CD14-positive monocyte (primary cell): ENCODE results near the gene TMEM164. TPM values are rescaled to one million over a fixed set of nuclear protein-coding genes. Genes with fewer than 3 reads are reported as not detected.

Experiments used
- DNase-seq, 3 donors: peaks; one replicate each; pipeline ENCODE4 v3.0.0-alpha.2; 2011 to 2022
- H2AFZ ChIP-seq: 2 replicates; pipeline ENCODE4 v1.6.0; 2012; ENCODE audit warnings: mild to moderate bottlenecking, low read depth, low read length, inconsistent platforms; ENCODE audit not compliant: insufficient read depth, poor library complexity, severe bottlenecking
- H3K27ac ChIP-seq, 2 donors: 1 replicate in 1 of 2; 2 replicates in 1 of 2; pipeline ENCODE4 v1.5.1; 2012 to 2013; ENCODE audit warnings: low read length in 2 of 2, control low read depth in 1 of 2, inconsistent platforms in 1 of 2, low read depth in 1 of 2, mild to moderate bottlenecking in 1 of 2
- H3K27me3 ChIP-seq, 2 donors: one replicate each; pipeline versions ENCODE4 v1.6.0 to v1.6.1; 2011 to 2013; ENCODE audit warnings: low read length in 2 of 2; ENCODE audit not compliant: control insufficient read depth in 2 of 2, insufficient read depth in 2 of 2
- H3K36me3 ChIP-seq, 2 donors: replicated peaks in 1 of 2; 1 replicate in 1 of 2; 2 replicates in 1 of 2; pipeline versions ENCODE4 v1.5.1 to v1.6.1; 2012 to 2013; ENCODE audit warnings: low read length in 2 of 2, control low read depth in 1 of 2, inconsistent platforms in 1 of 2, mild to moderate bottlenecking in 1 of 2; ENCODE audit not compliant: insufficient read depth in 2 of 2, control insufficient read depth in 1 of 2
- H3K4me1 ChIP-seq, 2 donors: 1 replicate in 1 of 2; 2 replicates in 1 of 2; pipeline versions ENCODE4 v1.5.1 to v1.6.1; 2012 to 2013; ENCODE audit warnings: low read length in 2 of 2, control low read depth in 1 of 2, inconsistent platforms in 1 of 2, mild to moderate bottlenecking in 1 of 2, moderate library complexity in 1 of 2; ENCODE audit not compliant: insufficient read depth in 2 of 2, control insufficient read depth in 1 of 2
- H3K4me2 ChIP-seq: replicated peaks from 2 replicates; pipeline ENCODE3; 2012; ENCODE audit warnings: low read length, moderate library complexity, mild to moderate bottlenecking; ENCODE audit not compliant: poor library complexity, severe bottlenecking; ENCODE audit errors: extremely low read depth
- H3K4me3 ChIP-seq, 3 experiments: fragments of 200-600 bp in 1 of 3; sonication (generic) in 1 of 3; replicated peaks in 1 of 3; 1 replicate in 2 of 3; 2 replicates in 1 of 3; pipeline ENCODE4 v1.5.1; 2011 to 2013; ENCODE audit warnings: low read length in 3 of 3, mild to moderate bottlenecking in 3 of 3, control low read depth in 2 of 3, low read depth in 2 of 3, inconsistent platforms in 1 of 3, moderate library complexity in 1 of 3
- H3K79me2 ChIP-seq: 2 replicates; pipeline ENCODE4 v1.6.0; 2012; ENCODE audit warnings: mild to moderate bottlenecking, control low read depth, inconsistent platforms, low read length, moderate library complexity; ENCODE audit not compliant: insufficient read depth
- H3K9ac ChIP-seq: 2 replicates; pipeline ENCODE4 v1.6.0; 2017; ENCODE audit warnings: low read length, mild to moderate bottlenecking; ENCODE audit not compliant: insufficient read depth, poor library complexity, severe bottlenecking
- H3K9me3 ChIP-seq, 2 donors: replicated peaks in 1 of 2; 1 replicate in 1 of 2; 2 replicates in 1 of 2; pipeline versions ENCODE4 v1.5.1 to v1.6.1; 2012 to 2013; ENCODE audit warnings: low read length in 2 of 2, control low read depth in 1 of 2; ENCODE audit not compliant: control insufficient read depth in 1 of 2, insufficient read depth in 1 of 2
- H4K20me1 ChIP-seq: 2 replicates; pipeline ENCODE4 v1.6.0; 2012; ENCODE audit warnings: mild to moderate bottlenecking, low read length, control low read depth, moderate library complexity; ENCODE audit not compliant: insufficient read depth
- H3K27ac Mint-ChIP-seq, 7 donors: one replicate each; pipeline ENCODE4 v1.8.0; 2020; ENCODE audit warnings: mild to moderate bottlenecking in 7 of 7, mixed read lengths in 7 of 7, moderate library complexity in 6 of 7, inconsistent platforms in 2 of 7
- H3K27me3 Mint-ChIP-seq, 3 donors: one replicate each; pipeline ENCODE4 v1.8.0; 2021 to 2022; ENCODE audit warnings: low read depth in 3 of 3, mild to moderate bottlenecking in 3 of 3, mixed read lengths in 3 of 3, moderate library complexity in 3 of 3, inconsistent platforms in 1 of 3
- H3K36me3 Mint-ChIP-seq, 2 donors: one replicate each; pipeline ENCODE4 v1.8.0; 2020; ENCODE audit warnings: mixed read lengths in 2 of 2, inconsistent platforms in 1 of 2, mild to moderate bottlenecking in 1 of 2
- H3K4me1 Mint-ChIP-seq: one replicate; pipeline ENCODE4 v1.8.0; 2020; ENCODE audit warnings: mild to moderate bottlenecking, mixed read lengths
- H3K4me3 Mint-ChIP-seq, 2 donors: one replicate each; pipeline ENCODE4 v1.8.0; 2020; ENCODE audit warnings: mild to moderate bottlenecking in 2 of 2, mixed read lengths in 2 of 2, moderate library complexity in 1 of 2
- H3K9me3 Mint-ChIP-seq, 7 donors: one replicate each; pipeline ENCODE4 v1.8.0; 2020 to 2022; ENCODE audit warnings: mixed read lengths in 7 of 7, mild to moderate bottlenecking in 6 of 7, moderate library complexity in 6 of 7, inconsistent platforms in 2 of 7
- WGBS: methylation state at CpG from one replicate; pipeline ENCODE4 v1.1.5; 2013; ENCODE audit warnings: missing lambda C conversion rate; ENCODE audit not compliant: insufficient coverage; 5-methylcytosine and 5-hydroxymethylcytosine counted together
- intact Hi-C, 2 donors: fragments of 100-400 bp; cut with micrococcal nuclease; formaldehyde crosslinking; loops; one replicate each; pipeline versions ENCODE4 v1.15.0 to v1.15.1; 2023
- polyA plus RNA-seq, 3 donors: library from polyadenylated mRNA; depleted of rRNA in 1 of 3; unstranded in 2 of 3; stranded (reverse) in 1 of 3; fragments of 300-500 nt in 2 of 3; fragments of >200 nt in 1 of 3; fragmentation: Illumina TruSeq in 2 of 3; gene quantifications; 1 replicate in 2 of 3; 2 replicates in 1 of 3; pipeline ENCODE4 v1.2.3, GENCODE V29; 2012 to 2021
- TF ChIP-seq, protein P1 (sequence below): fragments of 200-600 bp; IDR thresholded peaks from one replicate; pipeline ENCODE4 v1.8.0; 2022; ENCODE audit warnings: antibody characterized with exemption, mild to moderate bottlenecking

The TMEM164 gene
- polyA plus RNA-seq, 3 donors = 5.3 to 39.5 (median 7.3) TPM

DNA sequence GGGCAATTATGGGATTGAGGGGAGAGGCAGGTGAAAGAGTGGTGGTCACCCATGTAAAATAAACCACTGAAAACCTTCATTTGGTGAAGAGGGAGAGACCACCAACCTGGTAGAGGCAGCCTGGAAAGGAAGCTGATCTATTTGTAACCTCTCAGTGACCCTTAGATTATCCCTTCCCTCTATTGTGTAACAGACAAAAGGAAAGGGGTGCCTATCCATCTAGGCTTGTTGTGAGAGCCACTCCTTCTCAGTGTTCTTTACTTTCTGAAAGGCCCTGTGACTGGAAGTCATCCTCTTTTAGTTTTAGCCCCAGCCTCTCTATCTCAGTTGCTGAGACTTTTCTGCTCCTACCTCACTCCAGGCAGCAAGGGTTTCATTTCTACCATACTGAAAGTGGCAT lies 142.4 kb downstream of the TMEM164 start:
- Mint-ChIP-seq H3K4me1 (peaks cover 42% of the 10 kb centered on the region), H3K9me3 (no peaks in the 10 kb centered on the region), H3K27me3 (peaks cover 0 to 5% (median 0%) of the 10 kb centered on the region in 3 donors), H3K4me3 (no peak overlapping the region), H3K27ac (peak overlapping the region in 3 of 7 donors; percentile 35 to 87 (median 74)), H3K36me3 (peaks cover 27 to 33% of the 10 kb centered on the region in 2 donors)
- Histone ChIP-seq H3K9ac (no peak overlapping the region), H3K4me1 (peaks cover 26 to 48% of the 10 kb centered on the region in 2 donors), H3K36me3 (peaks cover 11 to 28% of the 10 kb centered on the region in 2 donors), H2AFZ (no peak overlapping the region), H3K4me2 (no peak overlapping the region), H3K79me2 (peaks cover 5% of the 10 kb centered on the region), H4K20me1 (peaks cover 38% of the 10 kb centered on the region), H3K27me3 (no peaks in the 10 kb centered on the region), H3K27ac (peak overlapping the region in 1 of 2 donors; percentile 45), H3K4me3 (no peak overlapping the region), H3K9me3 (no peaks in the 10 kb centered on the region)
- intact Hi-C loops = no loop called here
- TF ChIP-seq, protein P1, sequence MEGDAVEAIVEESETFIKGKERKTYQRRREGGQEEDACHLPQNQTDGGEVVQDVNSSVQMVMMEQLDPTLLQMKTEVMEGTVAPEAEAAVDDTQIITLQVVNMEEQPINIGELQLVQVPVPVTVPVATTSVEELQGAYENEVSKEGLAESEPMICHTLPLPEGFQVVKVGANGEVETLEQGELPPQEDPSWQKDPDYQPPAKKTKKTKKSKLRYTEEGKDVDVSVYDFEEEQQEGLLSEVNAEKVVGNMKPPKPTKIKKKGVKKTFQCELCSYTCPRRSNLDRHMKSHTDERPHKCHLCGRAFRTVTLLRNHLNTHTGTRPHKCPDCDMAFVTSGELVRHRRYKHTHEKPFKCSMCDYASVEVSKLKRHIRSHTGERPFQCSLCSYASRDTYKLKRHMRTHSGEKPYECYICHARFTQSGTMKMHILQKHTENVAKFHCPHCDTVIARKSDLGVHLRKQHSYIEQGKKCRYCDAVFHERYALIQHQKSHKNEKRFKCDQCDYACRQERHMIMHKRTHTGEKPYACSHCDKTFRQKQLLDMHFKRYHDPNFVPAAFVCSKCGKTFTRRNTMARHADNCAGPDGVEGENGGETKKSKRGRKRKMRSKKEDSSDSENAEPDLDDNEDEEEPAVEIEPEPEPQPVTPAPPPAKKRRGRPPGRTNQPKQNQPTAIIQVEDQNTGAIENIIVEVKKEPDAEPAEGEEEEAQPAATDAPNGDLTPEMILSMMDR = no peak
- no peak for DNase-seq

DNA sequence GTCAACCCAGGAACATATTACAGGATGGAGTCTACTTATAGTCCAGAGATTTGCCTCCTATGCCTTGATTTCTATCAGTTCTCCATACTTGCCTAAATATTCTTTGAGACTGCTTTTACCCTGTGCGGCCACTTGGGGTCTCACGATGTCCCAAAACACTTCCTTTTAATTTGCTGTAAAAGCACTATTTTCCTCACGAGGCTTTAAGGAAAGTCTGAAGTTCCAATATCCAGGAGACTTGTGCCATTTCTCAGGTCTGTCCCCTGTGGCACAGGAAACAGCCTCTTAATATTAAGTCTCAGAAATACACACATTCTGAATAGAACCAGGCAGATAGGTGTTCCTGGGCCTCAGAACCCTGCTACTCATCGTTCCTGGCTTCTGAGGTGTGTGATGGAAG lies 142.9 kb downstream of the TMEM164 start:
- Histone ChIP-seq H4K20me1 (peaks cover 38% of the 10 kb centered on the region), H3K36me3 (peaks cover 11 to 28% of the 10 kb centered on the region in 2 donors), H3K4me3 (no peak overlapping the region), H3K27me3 (no peaks in the 10 kb centered on the region), H3K4me1 (peaks cover 26 to 45% of the 10 kb centered on the region in 2 donors), H3K9me3 (no peaks in the 10 kb centered on the region), H3K79me2 (peaks cover 5% of the 10 kb centered on the region), H3K27ac (peak overlapping the region in 1 of 2 donors; percentile 45), H2AFZ (no peak overlapping the region), H3K9ac (no peak overlapping the region), H3K4me2 (no peak overlapping the region)
- Mint-ChIP-seq H3K27ac (peak overlapping the region in 2 of 7 donors; percentile 35 to 87), H3K9me3 (no peaks in the 10 kb centered on the region), H3K4me1 (peaks cover 42% of the 10 kb centered on the region), H3K27me3 (peaks cover 0 to 5% (median 0%) of the 10 kb centered on the region in 3 donors), H3K36me3 (peaks cover 27 to 33% of the 10 kb centered on the region in 2 donors), H3K4me3 (no peak overlapping the region)
- TF ChIP-seq, protein P1 = no peak
- WGBS = no CpG with 5 or more reads among the region's 4 CpGs
- DNase-seq = peak; percentile 25 to 40 (median 32)
- intact Hi-C loops = no loop called here
